NCI-H510A (cell line): ENCODE data around the gene LGALSL.

ENCODE experiments used
- DNase-seq: peaks from one replicate; lab custom pipeline; 2025; lab: John Stamatoyannopoulos, UW

The LGALSL gene

DNA sequence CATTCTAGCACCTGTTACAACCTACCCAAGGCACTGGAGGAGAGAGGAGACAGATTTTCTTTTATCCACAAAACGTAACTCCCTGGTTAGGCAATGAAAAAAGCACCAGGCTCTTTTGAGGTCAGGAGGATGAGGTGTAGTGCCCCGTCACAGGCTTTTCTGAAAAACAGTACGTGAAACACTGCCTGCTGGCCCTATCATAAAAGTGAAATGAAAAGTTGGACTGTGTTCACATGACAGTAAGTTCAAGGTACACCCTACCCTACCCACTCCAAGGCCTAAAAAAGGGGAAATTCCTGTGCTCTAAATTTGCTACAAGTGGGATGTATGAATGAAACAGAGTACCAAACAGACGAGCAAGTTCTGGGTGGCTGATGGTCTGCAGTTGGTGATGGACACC, 17.6 kb downstream of the LGALSL start:
- no peak for DNase-seq

DNA sequence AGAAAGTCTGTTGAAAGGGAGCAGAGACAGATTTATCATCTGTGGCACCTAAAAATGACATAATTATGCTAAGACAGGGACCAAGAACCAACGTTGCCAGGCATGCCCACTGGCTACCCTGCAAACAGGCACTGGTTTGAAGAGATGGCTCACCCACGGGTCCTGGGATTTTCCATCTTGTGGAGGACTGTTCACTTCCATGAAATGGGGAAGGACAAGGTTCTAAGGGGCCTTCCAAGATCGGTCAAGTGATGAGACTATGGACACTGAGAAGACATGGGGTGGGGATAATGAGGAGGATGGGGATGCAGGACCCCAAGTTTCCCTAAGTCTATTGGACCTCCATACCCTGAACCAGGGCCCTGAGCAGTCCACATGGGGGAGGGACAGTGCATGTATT, 18.9 kb downstream of the LGALSL start:
- DNase-seq, result no peak

DNA sequence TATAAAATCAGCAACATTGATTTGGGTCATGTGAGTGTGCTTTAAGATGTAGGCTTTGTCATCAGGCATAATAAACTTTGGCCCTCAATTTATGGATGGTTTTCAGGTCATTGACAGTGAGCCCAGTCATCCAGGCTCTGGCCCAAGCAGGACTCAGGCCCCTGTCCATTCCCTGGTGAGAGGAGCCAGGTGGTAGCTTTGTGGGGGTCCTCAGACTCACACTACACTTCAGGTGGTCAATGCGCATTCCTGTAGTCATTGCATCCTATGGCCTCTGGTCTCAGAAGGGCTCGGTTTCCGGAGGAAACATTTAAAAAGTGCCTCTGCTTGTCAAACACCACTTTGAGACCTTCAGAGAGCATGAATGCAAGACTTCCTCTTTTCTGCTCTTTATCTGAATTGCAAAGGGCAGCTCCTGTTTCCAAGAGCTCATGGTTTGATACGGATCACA, 20.2 kb downstream of the LGALSL start:
- no peak for DNase-seq

DNA sequence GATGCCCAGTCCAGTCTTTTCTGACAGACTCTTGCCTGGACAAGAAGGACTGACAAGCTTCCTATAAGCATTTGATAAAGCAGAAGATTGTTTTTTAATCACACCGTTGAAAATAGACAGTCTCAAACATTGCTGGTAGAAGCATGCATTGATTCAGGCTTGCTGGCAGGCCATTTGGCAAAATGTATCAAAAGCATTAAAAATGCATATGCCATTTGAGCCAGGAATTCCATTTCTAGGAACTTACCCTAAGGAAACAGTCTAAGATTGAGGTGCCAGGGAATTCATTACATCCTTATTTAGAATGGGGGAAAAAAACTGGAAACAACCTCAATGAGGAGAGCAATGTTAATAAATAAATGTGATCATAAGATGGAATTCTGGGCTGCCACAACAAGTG, 20.7 kb downstream of the LGALSL start:
- no peak for DNase-seq

DNA sequence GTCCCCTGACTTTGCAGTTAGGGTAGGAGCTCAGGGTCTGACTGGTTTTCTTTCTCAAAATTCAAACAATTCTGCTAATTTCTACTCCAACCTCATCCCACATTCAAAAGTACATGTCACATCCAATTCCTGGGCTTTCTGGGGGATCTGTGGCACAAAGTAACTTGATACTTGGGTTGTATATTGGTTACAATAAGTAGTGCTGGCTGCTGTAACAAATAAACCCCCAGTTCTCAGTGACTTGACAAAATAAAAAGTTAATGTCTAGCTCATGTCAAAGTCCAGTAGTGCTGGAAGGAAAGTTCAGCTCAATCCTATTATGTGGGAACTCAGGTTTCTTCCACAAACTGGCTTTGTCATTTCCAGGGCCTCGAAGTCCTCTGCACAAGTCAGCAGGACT, 23.1 kb downstream of the LGALSL start:
- DNase-seq, result no peak

DNA sequence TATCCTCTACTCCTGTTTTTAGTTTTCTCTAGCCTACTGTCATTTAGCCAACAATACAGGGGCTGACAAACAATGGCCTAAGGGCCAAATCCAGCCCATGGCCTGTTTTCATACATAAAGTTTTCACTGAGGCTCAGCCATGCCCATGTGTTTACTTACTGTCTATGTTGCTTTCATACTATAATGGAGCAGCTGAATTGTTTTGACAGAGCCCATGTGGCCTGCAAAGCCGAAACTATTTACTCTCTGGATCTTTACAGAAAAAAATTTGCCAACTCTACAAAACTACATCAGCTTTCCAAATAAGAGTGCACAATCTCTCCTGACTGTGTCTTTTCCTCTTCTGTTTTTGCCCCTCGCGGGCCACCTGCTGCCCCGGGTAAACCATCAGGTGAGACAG, 24.0 kb downstream of the LGALSL start:
- DNase-seq, result no peak

DNA sequence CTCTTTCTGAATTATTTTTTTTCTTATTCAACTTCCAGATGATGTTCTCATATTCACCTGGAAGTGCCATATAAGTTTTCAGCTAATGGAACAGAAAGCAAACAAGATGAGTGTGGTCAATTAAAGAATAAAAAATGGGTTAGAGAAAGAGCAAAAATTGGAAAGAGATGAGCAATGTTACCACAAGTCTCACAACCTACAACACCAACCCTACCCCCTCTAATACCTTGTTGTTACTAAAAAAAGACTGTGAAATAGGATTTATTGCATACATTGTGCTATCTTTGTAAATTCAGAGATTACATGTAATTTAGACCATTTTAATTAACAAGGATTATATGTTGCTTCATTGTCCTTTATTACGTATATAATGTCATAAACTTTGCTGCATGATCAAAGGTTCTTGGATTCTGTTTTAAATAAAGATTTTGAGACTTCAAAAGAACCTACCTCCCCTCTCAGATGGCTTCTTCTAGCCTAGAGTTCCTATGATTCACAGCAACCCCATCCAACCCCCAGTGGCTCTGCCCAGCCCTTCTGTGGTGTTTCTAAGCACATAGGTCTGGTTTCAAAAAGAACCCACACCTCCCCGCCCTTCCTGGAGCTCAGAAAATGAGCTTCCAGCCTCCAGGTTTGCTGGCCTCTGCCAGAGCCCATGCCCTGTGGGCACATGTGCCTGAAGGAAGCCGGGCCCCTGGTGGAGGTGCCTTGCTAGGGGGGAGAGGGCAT, 24.7 kb downstream of the LGALSL start:
- no peak for DNase-seq

DNA sequence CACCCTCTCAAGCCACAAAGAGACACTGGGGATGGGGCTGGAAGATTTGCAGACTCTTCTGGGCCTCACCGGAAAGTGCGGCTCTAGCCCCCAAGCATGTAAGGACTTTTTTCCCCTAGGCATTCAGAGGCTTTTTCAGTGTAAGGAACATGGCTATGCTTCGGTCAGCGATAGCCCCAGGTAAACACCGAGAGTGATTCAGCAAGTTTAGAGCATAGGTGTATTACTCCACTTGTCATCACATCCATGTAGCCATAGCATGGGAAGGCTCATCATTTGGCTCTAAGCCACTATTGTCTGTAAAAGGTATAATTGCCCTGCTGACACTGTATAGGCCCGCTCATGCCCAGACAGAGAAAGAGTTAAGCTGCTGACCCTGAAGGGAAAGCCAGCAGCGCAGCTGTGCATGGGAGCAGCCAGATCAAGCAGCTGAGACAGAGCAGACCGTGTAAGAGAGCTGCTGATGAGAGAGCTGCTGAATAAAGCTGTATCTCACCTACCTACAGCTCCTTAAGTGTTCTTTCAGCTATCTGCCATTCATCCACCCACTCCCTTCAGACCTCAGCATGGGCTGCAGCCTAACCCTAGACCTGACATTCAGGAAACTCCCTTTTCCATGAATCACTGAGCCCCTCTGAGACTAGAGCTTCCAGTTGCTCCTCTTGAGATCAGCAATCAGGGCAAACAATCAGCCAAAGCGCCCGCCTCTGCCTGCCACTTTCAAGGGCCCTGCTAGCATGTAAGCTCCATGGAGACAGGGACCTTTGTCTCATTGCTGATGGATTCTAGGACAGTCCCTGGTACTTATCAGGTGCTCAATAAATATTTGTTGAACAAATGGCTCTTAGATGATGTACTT, 25.5 kb downstream of the LGALSL start:
- DNase-seq, result no peak

DNA sequence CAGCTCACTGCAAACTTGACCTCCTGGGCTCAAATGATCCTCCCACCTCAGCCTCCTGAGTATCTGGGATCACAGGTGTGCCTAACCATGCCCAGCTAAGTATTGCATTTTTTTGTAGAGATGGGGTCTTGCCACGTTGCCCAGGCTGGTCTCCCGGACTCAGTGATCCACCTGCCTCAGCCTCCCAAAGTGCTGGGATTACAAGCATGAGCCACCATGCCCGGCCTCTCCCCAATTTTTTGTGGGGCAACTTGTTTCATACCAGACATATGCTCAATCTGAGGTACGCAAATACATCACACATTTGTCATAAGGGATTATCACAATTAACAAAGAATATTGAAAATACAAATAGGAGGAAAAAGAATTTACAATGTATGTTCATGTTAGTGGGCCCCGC, 27.7 kb downstream of the LGALSL start:
- no peak for DNase-seq

DNA sequence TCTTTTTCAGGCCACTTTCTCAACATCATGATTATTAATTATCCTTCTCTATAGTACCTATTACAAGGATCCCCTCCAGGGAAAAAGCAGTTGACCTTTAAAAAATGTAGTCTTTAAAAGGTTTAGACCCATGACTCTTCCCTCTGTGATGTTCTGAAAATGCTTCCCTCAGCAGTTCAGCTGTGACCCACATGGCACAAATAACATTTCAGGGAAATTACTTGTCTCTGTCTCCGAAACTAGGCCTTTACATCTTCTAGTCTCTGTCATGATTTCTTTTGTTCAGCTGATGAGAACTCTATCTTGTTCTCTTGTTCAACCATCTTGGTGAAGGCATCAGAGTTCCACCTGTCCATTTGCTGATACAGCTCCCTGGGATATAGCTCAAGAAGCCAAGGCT, 28.3 kb downstream of the LGALSL start:
- no peak for DNase-seq

DNA sequence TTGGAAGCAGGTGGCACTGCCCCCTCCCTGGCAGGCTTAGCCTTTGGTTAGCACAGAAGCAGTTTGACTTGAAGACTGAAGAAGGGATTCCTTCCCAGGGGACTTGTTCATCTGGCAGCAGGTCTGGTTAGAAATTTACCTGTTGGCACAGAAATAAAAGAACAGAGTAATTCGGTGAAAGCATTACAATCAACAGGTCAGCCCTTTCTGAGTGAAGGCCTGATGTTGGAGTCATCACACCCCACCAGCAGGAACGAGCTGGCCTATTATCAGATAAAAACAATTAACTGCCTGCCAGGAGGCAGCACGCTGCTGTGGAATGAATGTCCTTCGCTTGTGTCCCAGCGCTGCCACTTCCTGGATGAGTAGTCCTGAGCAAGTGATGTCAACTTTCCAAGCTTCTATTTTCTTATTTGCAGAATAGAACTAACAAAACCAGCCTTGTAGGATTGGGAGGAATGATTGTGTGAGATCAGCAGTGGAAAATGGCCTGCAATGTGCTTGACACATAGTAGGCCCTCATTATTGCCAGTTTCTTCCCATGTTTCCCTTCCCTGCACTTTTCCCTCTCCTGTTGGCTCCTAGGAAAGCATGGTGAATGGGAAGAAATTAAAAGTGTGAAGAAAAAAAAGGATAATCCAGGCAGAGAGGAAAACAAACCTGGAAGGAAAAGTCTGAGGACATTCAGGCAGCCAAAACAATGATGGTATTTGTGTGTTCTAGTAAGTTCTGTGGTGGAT, 29.0 kb downstream of the LGALSL start:
- no peak for DNase-seq

DNA sequence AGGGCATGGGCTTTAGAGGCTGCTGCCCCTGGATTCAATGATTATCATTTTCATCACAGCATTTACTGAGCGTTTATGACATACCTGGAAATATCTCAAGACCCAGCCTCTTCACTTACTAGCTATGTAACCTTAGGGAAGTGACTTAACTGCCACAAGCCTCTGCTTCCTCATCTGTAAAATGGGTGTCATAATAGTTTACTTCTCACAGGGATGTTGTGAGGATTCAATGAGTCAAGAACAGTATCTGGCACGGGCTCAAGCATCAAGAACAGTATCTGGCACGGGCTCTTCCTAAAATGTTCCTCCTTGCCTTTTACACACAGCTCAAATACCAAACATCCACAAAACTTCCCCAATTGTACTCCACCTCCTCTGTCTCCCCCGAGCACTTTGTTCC, 31.4 kb downstream of the LGALSL start:
- DNase-seq, result no peak

DNA sequence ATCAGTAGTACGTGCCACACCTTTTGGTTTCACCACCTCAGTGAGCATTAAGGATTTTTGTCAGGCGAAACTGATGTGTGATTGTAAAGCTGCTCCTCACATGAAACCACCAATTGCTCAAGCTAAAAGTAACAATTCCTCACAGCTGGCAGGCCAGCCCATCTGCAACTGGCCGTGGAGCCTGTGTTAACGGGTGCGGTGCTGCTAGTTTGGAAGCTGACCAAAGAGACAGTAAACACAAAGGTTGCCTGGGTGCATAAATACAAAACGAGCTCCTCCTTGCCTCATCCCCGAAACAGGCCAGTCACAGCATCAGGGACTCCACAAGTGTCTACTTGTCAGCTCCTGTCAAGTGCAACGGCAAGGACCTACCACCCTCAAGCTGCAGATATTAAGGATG, 32.0 kb downstream of the LGALSL start:
- DNase-seq, result peak; percentile 31

DNA sequence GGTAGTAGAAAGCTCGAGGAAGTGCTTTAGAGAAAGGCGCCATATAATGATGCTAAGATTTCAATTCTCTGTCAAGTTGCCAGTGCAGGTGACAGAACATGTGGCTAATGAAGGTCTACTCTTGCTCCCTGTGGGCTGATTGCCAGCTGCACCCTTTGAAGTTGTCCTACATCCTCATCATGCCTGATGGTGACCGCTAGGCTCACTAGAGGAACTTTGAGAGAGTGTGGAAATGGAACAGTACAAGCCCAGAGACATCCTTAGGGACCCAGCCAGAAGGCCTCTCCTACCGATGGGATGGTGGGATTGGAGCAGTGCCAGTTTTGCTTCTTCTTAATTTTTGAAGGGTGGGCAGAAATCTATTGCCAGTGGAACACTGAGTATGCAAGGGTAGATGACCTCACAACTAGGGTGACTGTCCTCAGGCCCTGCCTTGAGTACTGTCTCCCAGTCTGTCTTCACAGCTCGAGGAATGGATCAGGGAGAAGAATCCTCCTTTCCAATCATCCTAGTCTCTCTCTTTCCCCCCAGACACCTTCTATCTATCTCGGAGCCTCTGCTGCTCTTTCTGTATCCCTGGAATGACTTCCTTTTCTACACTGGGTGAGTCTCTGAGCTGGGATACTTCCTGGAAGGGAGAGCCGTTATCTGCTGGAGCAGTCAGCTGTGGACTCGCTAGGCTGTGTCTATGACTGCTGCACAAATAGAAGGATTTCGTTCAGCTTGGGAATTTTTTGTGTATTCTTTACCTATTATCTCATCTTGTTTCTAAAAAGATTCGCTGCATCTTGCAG, 33.5 kb downstream of the LGALSL start:
- DNase-seq, result peak; percentile 24

DNA sequence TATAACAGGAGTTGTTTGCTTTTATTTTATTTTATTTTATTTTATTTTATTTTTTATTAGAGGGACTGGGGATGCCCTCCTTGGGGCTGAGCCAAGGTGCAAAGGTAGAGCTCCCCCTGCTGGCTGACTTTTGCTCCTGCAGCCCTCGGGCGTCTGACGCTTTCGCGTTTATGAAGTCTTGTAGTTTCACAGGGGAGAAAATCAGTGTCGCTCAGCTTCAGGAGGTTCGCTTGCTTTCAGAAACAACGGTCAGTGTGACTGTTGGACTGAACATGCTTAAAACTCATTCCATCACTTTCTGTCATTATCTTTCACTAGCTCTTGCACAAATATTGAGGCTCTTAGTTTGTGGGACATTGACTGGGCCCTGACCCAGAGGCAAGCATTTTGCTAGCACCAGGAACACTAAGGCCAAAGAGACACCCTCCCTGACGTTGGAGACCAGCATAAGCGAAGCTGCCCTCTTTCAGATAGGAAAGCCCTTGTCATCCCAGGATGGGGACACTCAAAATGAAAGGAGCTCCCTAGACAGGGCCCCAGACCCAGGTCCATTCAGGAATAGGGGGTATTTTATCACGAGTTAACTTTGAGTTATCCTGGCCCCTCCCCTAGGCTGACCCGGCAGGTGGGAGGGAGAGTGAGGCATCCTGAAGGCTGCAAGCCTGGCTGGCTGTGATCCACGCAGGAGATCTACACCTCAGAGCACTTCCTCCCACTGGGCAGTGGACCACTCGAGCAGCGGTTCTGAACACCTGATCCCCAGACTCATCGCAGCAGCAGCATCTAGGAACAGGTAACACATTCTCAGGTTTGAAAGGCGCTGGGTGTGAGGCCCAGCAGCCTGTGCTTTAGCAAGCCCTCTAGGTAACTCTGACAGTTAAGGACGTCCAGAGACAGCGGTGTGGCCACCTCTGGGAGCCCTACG, 34.4 kb downstream of the LGALSL start:
- DNase-seq, result no peak

DNA sequence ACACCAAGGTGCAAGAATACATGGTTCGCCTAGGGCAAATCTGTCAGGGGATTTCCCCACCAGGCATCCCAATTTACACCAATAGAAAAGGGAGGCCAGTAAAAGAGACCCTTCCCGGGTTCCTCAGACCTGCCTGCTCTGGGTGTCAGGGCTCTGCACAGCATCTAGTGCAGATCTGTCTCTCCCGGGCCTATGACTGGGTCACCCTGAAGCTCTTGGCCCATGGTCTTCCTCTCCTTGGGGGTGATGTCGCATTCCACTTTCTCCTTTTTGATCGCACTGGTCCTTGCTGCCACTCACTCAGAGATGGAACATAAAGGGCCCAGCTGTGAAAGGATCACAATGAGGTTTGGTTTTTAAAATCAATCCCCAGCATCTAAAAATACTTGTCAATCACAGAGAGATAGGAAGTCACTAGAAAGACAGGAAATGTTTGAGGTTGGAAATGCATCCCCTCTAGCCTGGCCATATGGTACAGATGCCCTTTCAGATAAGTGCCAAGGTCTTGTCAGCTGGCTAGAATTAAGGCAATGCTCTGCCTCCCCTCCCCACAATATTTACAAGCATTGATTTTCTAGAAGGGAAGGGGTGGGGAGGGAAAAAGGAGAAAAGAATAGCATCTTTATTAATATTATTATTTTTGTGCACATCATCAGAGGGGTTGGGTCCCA, 35.3 kb downstream of the LGALSL start:
- DNase-seq, result no peak

DNA sequence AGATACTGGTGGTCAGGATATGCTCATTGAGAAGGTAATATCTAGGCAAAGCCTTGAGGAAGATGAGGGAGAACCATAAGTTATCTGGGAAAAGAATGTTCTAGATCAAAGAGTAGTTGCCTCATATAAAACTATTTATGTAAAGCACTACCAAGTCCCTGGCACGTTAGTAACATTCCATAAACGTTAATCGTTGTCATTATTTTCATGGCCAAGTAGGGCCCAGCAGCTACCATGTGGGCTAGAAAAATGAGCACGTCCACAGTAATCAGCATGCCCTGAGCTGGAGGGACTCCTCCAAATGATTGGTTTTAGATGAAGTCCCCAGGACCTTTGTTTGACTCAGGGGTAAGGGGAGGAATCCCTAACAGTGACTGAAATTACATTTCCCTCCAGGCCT, 37.5 kb downstream of the LGALSL start:
- DNase-seq, result no peak

DNA sequence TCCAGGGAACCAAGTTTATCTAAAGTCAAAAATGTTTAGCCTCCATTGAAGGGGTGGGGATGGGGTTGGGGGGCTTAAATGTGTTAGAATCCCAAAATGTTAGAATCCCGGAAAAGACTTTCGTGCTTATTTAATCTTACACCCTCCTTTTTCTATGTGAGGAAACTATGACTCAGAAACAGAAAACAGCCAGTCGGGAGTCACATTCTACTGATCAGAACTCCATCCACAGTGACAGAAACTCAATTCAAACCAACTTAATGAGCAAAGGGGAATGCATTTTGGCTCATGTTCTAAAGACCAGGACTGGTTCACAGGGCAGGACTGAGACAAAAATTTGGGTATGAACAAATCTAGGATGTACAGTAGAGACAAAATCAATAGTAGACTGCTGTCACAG, 38.3 kb downstream of the LGALSL start:
- no peak for DNase-seq

DNA sequence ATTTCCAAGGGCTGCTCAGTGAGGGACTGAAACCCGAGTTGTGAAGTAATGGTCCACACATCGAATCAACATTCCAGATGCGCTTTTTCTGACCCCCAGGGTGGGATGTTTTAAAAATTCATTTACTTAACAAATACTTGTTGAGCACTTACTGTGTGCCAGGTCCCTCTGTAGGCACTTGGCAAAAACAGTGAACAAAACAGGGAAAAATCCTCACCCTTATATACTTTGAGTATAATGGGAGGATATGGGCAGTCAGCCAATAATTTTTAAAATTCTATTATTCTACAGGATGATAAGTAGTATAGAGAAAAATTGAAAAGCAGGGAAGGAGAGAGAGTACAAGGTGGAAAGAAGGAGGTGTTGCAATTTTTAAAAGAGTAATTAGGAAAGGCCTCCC, 38.9 kb downstream of the LGALSL start:
- no peak for DNase-seq

DNA sequence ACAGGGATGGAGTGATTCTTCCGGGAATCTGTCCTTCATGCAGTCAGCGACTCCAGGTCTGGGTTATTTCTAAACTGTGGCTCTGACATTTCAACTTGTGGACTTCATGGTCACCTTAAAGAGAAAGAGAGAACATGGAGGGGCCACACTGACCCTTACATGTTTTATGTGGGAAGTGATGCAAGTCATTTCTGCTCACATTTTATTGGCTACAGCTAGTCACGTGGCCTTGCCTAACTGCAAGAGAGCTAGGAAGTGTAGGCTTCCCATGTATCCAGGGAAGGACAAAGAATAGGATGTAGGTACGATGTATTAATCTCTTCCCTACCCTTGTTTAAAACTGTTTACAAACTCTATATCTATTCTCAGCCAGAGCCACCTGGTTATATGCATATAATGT, 39.8 kb downstream of the LGALSL start:
- DNase-seq, result no peak
